ENCODE measurements around the gene PRDM16.
"Not testable (repeated sequence)": the region's sequence is repeated elsewhere in the genome, so short reads cannot be mapped to it uniquely, and the experiment has no call there.

The PRDM16 gene

DNA sequence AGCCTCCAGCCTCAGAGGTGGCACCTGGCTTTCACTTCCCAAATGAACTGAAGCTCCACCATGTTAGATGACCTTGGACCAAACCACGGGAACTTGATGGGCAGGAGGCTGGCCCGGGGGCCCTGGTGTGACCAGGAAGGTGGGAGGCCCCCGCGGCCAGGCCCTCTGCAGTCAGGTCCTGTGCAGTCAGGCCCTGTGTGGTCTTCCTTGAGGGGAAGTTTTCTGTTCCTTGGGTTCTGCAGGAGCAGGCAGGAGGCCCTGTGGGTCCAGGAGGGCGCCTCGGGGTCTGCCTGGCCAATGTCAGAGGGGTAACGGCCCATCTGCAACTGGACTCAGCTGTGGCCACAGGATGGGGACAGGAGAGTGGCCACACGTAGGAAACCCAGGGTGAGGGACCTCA lies 13.0 kb downstream of the PRDM16 start:
- DNase-seq (ENCODE audit: low read depth) = no peak

GRCh38 chr1:3082571-3083516 lies 13.8 kb downstream of the PRDM16 start:
- no peak for DNase-seq (ENCODE audit: low read depth)

GRCh38 chr1:3084154-3084553 lies 15.2 kb downstream of the PRDM16 start:
- DNase-seq (ENCODE audit: low read depth) = no peak

GRCh38 chr1:3084726-3085125 lies 15.7 kb downstream of the PRDM16 start:
- no peak for DNase-seq (ENCODE audit: low read depth)

GRCh38 chr1:3085721-3086120 lies 16.7 kb downstream of the PRDM16 start:
- no peak for DNase-seq (ENCODE audit: low read depth)

GRCh38 chr1:3086272-3086974 lies 17.4 kb downstream of the PRDM16 start:
- DNase-seq (ENCODE audit: low read depth) = no peak

DNA sequence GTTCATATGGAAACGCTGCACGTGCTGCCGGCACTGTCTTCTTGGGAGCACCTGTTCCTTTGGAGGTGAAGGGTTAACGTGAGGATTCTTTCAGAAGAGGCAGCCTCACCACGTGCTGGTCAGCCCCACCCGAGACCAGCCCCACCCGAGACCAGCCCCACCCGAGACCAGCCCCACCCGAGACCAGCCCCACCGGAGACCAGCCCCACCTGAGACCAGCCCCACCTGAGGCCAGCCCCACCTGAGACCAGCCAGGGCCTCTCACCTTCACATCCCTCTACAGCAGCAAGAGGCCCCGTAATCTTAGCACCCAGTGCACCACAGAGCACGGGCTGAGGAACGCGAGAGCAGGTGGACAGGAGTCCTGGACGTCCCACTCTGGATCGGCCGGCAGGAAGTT lies 18.0 kb downstream of the PRDM16 start:
- no peak for DNase-seq (ENCODE audit: low read depth)

GRCh38 chr1:3087946-3088668 lies 19.1 kb downstream of the PRDM16 start:
- not testable (repeated sequence) for DNase-seq (ENCODE audit: low read depth)

DNA sequence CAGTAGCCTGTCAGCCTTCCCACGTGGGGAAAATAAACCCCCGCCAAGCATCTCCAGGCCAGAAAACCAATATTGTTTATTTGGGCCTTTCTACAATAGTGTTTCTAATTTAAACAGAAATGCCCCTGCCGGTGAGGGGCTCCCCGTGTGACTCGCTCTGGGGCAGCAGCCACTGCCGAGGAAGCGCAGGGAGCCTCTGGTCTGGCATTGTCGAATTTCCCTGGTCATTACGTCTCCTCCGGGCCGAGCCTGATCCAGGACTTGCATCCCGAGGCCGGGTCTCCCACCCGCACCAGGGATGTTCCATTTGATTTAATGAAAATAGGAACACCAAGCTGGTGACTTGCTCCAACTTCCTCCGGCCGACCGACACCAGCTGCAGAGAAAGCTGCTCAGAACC lies 20.5 kb downstream of the PRDM16 start:
- DNase-seq (ENCODE audit: low read depth) = no peak

GRCh38 chr1:3091334-3091733 lies 22.3 kb downstream of the PRDM16 start:
- no peak for DNase-seq (ENCODE audit: low read depth)

DNA sequence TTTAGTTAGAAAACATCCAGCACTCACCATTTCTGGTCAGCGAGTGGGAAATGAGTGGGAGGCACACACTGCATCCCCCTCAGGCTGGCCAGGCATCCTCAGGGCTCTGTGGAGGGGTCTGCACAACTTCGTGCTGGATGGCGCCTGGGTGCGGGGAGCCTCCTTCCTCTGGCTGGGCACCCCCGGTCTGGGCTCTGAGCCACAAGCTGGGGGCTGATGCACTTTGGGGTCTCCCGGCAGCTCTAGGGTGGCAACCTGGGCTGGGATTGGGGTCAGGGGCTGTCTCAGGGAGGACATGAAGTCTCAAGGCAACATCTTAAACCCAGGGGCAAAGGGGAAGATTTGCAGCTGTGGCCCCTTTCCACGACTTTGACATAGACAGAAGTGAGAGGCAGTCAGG lies 23.5 kb downstream of the PRDM16 start:
- no peak for DNase-seq (ENCODE audit: low read depth)

DNA sequence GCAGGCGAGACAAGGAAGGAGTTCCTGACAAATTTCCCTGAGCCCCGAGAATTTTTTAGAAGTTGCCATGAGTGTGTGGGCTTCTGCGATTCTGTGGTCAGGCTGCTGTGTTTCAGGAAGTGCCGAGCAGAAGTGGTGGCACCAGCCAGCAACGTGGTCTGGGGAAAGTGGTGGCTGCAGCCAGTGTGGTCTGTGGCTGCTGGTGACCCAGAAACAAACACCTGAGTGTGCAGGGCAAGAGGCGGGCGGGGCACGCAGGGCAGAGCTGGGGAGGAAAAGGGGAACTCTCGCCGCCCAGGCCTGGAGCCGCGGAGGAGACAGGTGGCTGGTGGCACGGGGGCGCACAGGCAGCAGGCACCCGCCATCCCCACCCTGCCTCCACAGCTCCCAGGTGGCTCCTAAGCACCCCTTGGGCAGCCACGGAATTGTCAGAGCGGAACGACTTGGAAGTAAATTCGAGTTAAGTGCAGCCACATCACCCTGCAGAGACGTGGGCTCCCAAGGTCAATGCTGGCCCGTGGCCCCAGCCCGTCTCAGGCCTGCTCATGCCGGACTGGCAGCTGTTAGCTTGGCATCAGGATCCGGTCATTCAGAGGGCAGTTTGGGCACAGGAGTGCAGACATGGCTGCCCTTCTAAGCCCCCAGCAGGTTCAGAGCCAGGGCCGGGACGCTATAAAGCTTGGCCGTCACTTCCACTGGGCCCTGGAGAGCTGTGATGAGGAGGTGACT lies 25.1 kb downstream of the PRDM16 start:
- no peak for DNase-seq (ENCODE audit: low read depth)

DNA sequence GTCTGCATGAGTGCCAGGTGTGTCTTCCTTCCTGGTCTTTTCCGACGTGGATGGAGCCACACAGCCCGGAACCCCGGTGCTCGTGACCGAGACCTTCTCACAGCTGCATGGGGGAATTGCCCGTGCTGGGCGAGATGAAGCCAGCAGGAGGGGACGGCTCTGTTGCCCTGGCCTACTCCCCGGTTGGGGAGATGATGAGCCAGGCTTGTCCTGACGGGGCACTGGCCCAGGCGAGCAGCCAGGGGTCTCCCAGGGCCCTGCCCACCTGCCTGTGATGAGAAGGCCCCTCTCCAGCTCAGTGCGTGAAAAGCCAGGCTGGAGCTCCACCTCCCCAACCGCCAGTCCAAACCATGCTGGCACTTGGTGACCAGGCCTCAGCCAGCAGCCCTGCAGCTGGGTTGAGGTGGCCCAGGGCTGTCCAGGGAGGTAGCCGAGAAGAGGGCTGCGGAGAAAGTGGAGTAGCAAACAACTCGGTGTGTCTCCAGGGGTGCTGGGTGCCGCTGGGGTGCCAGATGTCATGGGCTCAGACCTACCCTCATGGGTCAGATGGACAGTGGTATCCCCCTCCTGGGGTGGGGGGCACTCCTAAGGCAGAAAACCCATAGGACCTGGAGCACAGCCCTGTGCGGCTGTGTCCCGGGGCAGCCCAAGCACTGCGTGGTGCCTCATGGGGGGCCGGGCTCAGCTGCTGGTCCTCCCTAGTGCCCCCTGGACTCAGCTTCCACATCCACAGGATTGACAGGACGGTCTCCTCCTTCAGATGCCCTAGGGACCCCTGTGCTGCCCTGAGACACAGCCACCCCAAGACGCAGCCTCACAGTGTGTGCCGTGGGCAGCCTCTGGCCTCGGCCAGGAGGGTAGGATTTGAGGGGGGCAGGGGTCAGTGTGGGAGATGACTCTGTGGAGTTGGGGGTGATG lies 26.1 kb downstream of the PRDM16 start:
- DNase-seq (ENCODE audit: low read depth) = no peak

GRCh38 chr1:3096345-3096744 lies 27.3 kb downstream of the PRDM16 start:
- DNase-seq (ENCODE audit: low read depth) = no peak

DNA sequence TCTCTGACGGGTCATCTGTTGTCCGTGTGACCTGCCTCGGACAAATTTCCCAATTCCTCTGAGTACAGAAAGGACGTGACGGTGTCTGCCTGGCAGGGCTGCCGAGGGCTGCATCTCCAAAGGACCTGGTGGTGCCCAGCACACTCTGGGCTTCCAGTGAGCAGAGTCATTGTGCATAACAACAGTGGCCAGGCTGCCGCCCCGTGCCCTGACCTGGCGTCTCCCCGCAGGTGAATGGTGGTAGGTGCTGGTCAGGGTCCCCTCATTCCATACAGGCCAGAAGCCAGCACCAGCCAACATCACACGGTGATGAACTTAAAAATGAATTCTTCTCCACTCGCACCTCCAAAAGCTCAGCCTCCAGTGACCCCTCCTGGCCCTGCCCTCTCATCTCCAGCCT lies 28.2 kb downstream of the PRDM16 start:
- no peak for DNase-seq (ENCODE audit: low read depth)

GRCh38 chr1:3097861-3098260 lies 28.9 kb downstream of the PRDM16 start:
- DNase-seq (ENCODE audit: low read depth) = no peak

DNA sequence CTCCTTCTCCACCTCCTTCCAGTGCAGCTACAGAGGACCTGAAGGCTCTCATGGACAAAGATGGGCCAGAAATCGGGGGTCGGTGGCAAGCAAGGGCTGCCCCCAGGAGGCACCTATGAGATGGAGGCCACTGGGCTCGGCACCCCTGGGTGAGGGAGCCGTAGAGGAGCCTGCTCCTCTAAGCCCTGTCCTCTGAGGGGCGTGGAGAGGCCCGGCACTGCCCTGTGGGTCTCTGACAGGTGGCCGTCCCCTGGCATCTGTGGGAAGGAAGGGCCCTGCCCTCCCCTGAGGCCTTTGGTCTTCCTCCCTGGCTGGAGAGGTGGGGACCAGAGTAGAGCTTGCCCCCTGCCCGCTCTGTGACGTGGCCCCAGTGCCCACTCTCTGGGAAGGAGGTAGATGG lies 30.9 kb downstream of the PRDM16 start:
- DNase-seq (ENCODE audit: low read depth) = no peak

GRCh38 chr1:3101124-3101939 lies 32.3 kb downstream of the PRDM16 start:
- DNase-seq (ENCODE audit: low read depth) = no peak

DNA sequence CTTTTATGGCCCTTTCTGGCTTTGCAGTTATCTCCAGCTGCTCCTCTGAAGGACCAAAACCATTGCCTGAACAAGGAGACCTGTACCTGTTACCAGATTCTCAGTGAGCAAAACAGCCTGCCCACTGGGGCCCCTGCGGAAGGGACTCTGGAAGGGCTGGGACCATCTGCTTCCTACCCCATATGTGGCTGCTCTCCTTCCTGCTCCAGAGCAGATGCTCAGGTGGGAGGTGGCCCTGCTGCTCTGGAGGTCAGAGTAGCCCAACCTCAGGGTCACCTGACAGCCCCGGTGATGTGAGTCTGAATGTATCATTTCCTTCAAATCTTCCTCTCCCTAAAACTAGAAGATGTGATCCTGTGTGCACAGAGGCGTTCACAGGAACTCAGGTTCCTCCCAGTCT lies 33.6 kb downstream of the PRDM16 start:
- no peak for DNase-seq (ENCODE audit: low read depth)
